Endometrium (tissue), 2 donors: ENCODE results near the gene MELK.

Source experiments
- FAIRE-seq: peaks from 2 replicates; lab custom pipeline; 2012; peaks lifted over from hg19 to GRCh38; lab: Jason Lieb, UNC
- donor health status: control.
- donor health status: control.

MELK gene

GRCh38 chr9:36584620-36585460 lies 12.1 kb downstream of the MELK start:
- FAIRE-seq, result no peak

GRCh38 chr9:36590231-36590630 lies 17.5 kb downstream of the MELK start:
- no peak for FAIRE-seq

GRCh38 chr9:36592801-36593583 lies 20.3 kb downstream of the MELK start:
- FAIRE-seq, result no peak

GRCh38 chr9:36594213-36594612 lies 21.5 kb downstream of the MELK start:
- FAIRE-seq, result no peak

GRCh38 chr9:36597412-36598178 lies 24.9 kb downstream of the MELK start:
- no peak for FAIRE-seq

- no peak for FAIRE-seq
These were observed 25.6 kb downstream of the MELK start for GRCh38 chr9:36598273-36598672.

- no peak for FAIRE-seq
These were observed 30.3 kb downstream of the MELK start for GRCh38 chr9:36603006-36603405.

GRCh38 chr9:36609306-36609705 lies 36.6 kb downstream of the MELK start:
- no peak for FAIRE-seq

GRCh38 chr9:36622121-36622520 lies 49.4 kb downstream of the MELK start:
- FAIRE-seq, result no peak

- no peak for FAIRE-seq
These were observed 50.6 kb downstream of the MELK start for GRCh38 chr9:36623280-36623679.

GRCh38 chr9:36625006-36625615 lies 52.4 kb downstream of the MELK start:
- no peak for FAIRE-seq

GRCh38 chr9:36632892-36633291 lies 60.2 kb downstream of the MELK start:
- no peak for FAIRE-seq

GRCh38 chr9:36637491-36638270 lies 65.0 kb downstream of the MELK start:
- no peak for FAIRE-seq

GRCh38 chr9:36640771-36641381 lies 68.2 kb downstream of the MELK start:
- FAIRE-seq, result no peak

- no peak for FAIRE-seq
These were observed 70.1 kb downstream of the MELK start for GRCh38 chr9:36642817-36643216.

GRCh38 chr9:36656842-36657241 lies 84.1 kb downstream of the MELK start:
- no peak for FAIRE-seq

GRCh38 chr9:36659500-36659899 lies 86.8 kb downstream of the MELK start:
- no peak for FAIRE-seq

- no peak for FAIRE-seq
These were observed 92.1 kb downstream of the MELK start for GRCh38 chr9:36664806-36665205.

- FAIRE-seq, result no peak
These were observed 92.7 kb downstream of the MELK start for GRCh38 chr9:36665387-36665786.

- FAIRE-seq, result no peak
These were observed 93.3 kb downstream of the MELK start for GRCh38 chr9:36665921-36666431.

GRCh38 chr9:36671561-36671960 lies 98.9 kb downstream of the MELK start:
- FAIRE-seq, result no peak
